Hepatocyte (in vitro differentiated cells): ENCODE measurements around the gene EPC2. TPM values are rescaled to one million over a fixed set of nuclear protein-coding genes. Genes with fewer than 3 reads are reported as not detected.

Source experiments
- DNase-seq: peaks from one replicate; pipeline ENCODE4 v3.0.0-alpha.2; 2016; ENCODE audit warnings: low spot score
- H2AFZ ChIP-seq: fragments of 200-600 bp; sonication (generic); 2 replicates; pipeline ENCODE4 v1.6.0; 2016; ENCODE audit warnings: antibody characterized with exemption, mild to moderate bottlenecking
- H3K27ac ChIP-seq: fragments of 200-600 bp; sonication (generic); 2 replicates; pipeline ENCODE4 v1.5.1; 2016; ENCODE audit warnings: mild to moderate bottlenecking
- H3K27me3 ChIP-seq: fragments of 200-600 bp; sonication (generic); 2 replicates; pipeline ENCODE4 v1.6.1; 2016
- H3K36me3 ChIP-seq: fragments of 200-600 bp; sonication (generic); replicated peaks from 2 replicates; pipeline ENCODE4 v1.5.1; 2016; ENCODE audit warnings: low read depth; ENCODE audit not compliant: insufficient read depth
- H3K4me1 ChIP-seq: fragments of 200-600 bp; sonication (generic); 2 replicates; pipeline ENCODE4 v1.5.1; 2016; ENCODE audit warnings: mild to moderate bottlenecking, moderate library complexity; ENCODE audit not compliant: insufficient read depth
- H3K4me2 ChIP-seq: fragments of 200-600 bp; sonication (generic); 2 replicates; pipeline ENCODE4 v1.6.0; 2016
- H3K4me3 ChIP-seq: fragments of 200-600 bp; sonication (generic); 2 replicates; pipeline ENCODE4 v1.5.1; 2016; ENCODE audit warnings: mild to moderate bottlenecking
- H3K79me2 ChIP-seq: fragments of 200-600 bp; sonication (generic); 2 replicates; pipeline ENCODE4 v1.6.0; 2017; ENCODE audit warnings: mild to moderate bottlenecking
- H3K9me2 ChIP-seq: fragments of 200-600 bp; sonication (generic); replicated peaks from 2 replicates; pipeline ENCODE4 v1.6.0; 2017; ENCODE audit warnings: mild to moderate bottlenecking; ENCODE audit not compliant: insufficient read depth
- H3K9me3 ChIP-seq: fragments of 200-600 bp; sonication (generic); 2 replicates; pipeline ENCODE4 v1.5.1; 2016; ENCODE audit warnings: low read depth, mild to moderate bottlenecking
- H4K20me1 ChIP-seq: fragments of 200-600 bp; sonication (generic); 2 replicates; pipeline ENCODE4 v1.6.0; 2016; ENCODE audit warnings: mild to moderate bottlenecking; ENCODE audit not compliant: insufficient read depth, poor library complexity, severe bottlenecking
- EZH2 ChIP-seq: fragments of 200-600 bp; sonication (generic); IDR thresholded peaks from 2 replicates; pipeline ENCODE4 v1.6.1; 2016; ENCODE audit warnings: antibody characterized with exemption, mild to moderate bottlenecking, borderline replicate concordance
- EZH2phosphoT487 ChIP-seq: fragments of 200-600 bp; sonication (generic); IDR thresholded peaks from one replicate; pipeline ENCODE4 v1.6.1; 2018; ENCODE audit warnings: antibody characterized with exemption, mild to moderate bottlenecking, low read depth, moderate library complexity; ENCODE audit not compliant: unreplicated experiment, severe bottlenecking
- WGBS: methylation state at CpG from one replicate; pipeline ENCODE4 v1.1.6; 2016; ENCODE audit warnings: low lambda C conversion rate; ENCODE audit errors: missing lambda C conversion rate; 5-methylcytosine and 5-hydroxymethylcytosine counted together
- polyA plus RNA-seq: library from polyadenylated mRNA; unstranded; fragments of >200 nt; fragmentation: Nextera tagmentation; extraction: Ambion mirVana; gene quantifications from 2 replicates; pipeline ENCODE4 v1.2.1, GENCODE V29; 2016
- total RNA-seq: library from RNA; depleted of rRNA; stranded (reverse); fragments of >200 nt; gene quantifications from 2 replicates; pipeline ENCODE4 v1.2.3, GENCODE V29; 2014
- TF ChIP-seq, protein P1 (sequence below): fragments of 200-600 bp; sonication (generic); IDR thresholded peaks from 2 replicates; pipeline ENCODE4 v1.5.1; 2016; ENCODE audit warnings: antibody characterized with exemption, mild to moderate bottlenecking; ENCODE audit not compliant: poor library complexity

Gene EPC2
- total and polyA plus RNA-seq, 2 experiments from 2014 or later, result 2.6 to 37.8 TPM

- Histone ChIP-seq H3K4me3 (no peak overlapping the region), H3K27me3 (no peaks in the 10 kb centered on the region), H3K9me2 (no peaks in the 10 kb centered on the region), H2AFZ (no peak overlapping the region), H3K4me1 (peaks cover 5% of the 10 kb centered on the region), H3K27ac (no peak overlapping the region), H3K36me3 (no peaks in the 10 kb centered on the region), H3K9me3 (no peaks in the 10 kb centered on the region), H3K4me2 (no peak overlapping the region), H4K20me1 (no peaks in the 10 kb centered on the region), H3K79me2 (peaks cover 70% of the 10 kb centered on the region)
- WGBS, result 82% methylated on average over 4 of the region's 4 CpGs
- no peak for DNase-seq
- TF ChIP-seq, protein P1, sequence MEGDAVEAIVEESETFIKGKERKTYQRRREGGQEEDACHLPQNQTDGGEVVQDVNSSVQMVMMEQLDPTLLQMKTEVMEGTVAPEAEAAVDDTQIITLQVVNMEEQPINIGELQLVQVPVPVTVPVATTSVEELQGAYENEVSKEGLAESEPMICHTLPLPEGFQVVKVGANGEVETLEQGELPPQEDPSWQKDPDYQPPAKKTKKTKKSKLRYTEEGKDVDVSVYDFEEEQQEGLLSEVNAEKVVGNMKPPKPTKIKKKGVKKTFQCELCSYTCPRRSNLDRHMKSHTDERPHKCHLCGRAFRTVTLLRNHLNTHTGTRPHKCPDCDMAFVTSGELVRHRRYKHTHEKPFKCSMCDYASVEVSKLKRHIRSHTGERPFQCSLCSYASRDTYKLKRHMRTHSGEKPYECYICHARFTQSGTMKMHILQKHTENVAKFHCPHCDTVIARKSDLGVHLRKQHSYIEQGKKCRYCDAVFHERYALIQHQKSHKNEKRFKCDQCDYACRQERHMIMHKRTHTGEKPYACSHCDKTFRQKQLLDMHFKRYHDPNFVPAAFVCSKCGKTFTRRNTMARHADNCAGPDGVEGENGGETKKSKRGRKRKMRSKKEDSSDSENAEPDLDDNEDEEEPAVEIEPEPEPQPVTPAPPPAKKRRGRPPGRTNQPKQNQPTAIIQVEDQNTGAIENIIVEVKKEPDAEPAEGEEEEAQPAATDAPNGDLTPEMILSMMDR, result no peak
- no peak for TF ChIP-seq EZH2phosphoT487
- TF ChIP-seq EZH2, result no peak
Observed at GRCh38 chr2:148751907-148752306, 107.4 kb downstream of the EPC2 start.

- WGBS, result 97% methylated on average over 3 of the region's 3 CpGs
- H3K4me2 ChIP-seq, result no peak overlapping the region
- no peaks in the 10 kb centered on the region for H3K9me2 ChIP-seq
- H3K9me3 ChIP-seq, result no peaks in the 10 kb centered on the region
- no peak for TF ChIP-seq EZH2
- TF ChIP-seq, protein P1, result no peak
- no peak for TF ChIP-seq EZH2phosphoT487
- DNase-seq, result no peak
- H3K79me2 ChIP-seq, result peaks cover 76% of the 10 kb centered on the region
- no peaks in the 10 kb centered on the region for H3K4me1 ChIP-seq
- no peak overlapping the region for H2AFZ ChIP-seq
- H3K36me3 ChIP-seq, result no peaks in the 10 kb centered on the region
- no peak overlapping the region for H3K27ac ChIP-seq
- no peaks in the 10 kb centered on the region for H4K20me1 ChIP-seq
- no peak overlapping the region for H3K4me3 ChIP-seq
- no peaks in the 10 kb centered on the region for H3K27me3 ChIP-seq
Observed at GRCh38 chr2:148752977-148753376, 108.4 kb downstream of the EPC2 start.

- Histone ChIP-seq H3K4me1 (no peaks in the 10 kb centered on the region), H3K79me2 (peaks cover 68% of the 10 kb centered on the region), H3K27me3 (no peaks in the 10 kb centered on the region), H3K9me3 (no peaks in the 10 kb centered on the region), H2AFZ (no peak overlapping the region), H3K36me3 (no peaks in the 10 kb centered on the region), H4K20me1 (no peaks in the 10 kb centered on the region), H3K27ac (no peak overlapping the region), H3K9me2 (no peaks in the 10 kb centered on the region), H3K4me3 (no peak overlapping the region), H3K4me2 (no peak overlapping the region)
- TF ChIP-seq EZH2phosphoT487, result no peak
- no peak for TF ChIP-seq EZH2
- TF ChIP-seq, protein P1, result no peak
- WGBS, result 97% methylated on average over 1 of the region's 1 CpG
- no peak for DNase-seq
Observed at GRCh38 chr2:148754864-148755263, 110.3 kb downstream of the EPC2 start.
